HFF-Myc (cell line): ENCODE data around the gene GPR21.

Experiments
- DNase-seq: peaks from one replicate; pipeline ENCODE4 v3.0.0-alpha.2; 2011; ENCODE audit warnings: low read depth; ENCODE audit errors: extremely low read depth
- H3K4me3 ChIP-seq: replicated peaks from 2 replicates; pipeline ENCODE4 v1.5.1; 2011; ENCODE audit warnings: low read depth, mild to moderate bottlenecking, control low read depth, low read length
- CTCF ChIP-seq: IDR thresholded peaks from 2 replicates; pipeline ENCODE4 v1.5.1; 2012; ENCODE audit warnings: mild to moderate bottlenecking, low read depth, low read length, control low read depth; ENCODE audit errors: missing control alignments

GPR21 gene

DNA sequence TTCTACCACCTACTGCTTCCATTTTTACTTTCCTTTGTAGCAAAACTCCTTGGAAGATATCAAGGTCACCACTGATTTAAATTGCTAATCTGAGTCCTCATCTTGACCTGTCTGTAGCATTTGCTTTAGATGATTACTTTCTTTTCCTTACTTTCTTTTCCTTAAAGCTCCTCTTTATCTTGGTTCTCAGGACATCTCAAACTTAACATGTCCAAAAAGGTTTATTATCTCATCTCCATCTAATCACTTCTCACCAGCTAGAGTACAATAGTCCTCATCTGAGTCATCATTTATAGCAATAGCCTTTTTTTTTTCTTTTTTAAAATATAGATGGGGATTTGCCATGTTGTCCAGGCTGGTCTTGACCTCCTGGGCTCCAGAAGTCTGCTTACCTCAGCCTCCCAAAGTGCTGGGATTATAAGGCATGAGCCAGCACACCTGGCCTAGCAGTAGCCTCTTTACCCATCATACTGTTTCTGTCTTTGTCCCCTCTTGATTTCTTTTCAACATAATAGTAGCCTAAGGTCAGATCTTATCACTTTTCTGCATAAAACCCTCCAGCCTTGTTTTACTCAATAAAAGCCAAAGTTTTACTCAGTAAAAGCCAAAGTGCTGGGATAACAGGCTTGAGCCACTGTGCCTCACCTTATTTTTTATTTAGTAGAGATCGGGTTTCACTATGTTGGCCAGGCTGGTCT lies 32.9 kb upstream of the GPR21 start:
- no peak overlapping the region for H3K4me3 ChIP-seq
- DNase-seq = no peak
- no peak for TF ChIP-seq CTCF

DNA sequence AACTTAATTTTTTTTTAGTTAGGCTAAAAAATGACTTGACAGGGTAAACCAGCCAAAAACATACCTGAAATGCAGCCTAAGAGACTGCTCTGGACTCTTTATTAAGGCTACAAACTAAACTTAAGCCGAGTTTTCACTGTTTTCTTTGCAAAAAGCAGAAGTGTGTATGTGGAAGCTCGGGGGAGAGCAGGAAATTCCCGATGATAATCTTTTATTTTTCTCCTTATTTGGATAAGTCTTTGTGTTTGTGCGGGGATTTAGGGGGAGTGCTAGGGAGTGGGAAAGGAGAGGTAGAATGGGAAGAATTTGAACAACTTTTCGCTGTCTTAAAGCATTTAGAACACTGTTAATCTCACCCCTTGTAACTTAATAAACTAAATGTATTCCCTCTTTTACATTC lies 30.7 kb upstream of the GPR21 start:
- no peak for TF ChIP-seq CTCF
- no peak for DNase-seq

DNA sequence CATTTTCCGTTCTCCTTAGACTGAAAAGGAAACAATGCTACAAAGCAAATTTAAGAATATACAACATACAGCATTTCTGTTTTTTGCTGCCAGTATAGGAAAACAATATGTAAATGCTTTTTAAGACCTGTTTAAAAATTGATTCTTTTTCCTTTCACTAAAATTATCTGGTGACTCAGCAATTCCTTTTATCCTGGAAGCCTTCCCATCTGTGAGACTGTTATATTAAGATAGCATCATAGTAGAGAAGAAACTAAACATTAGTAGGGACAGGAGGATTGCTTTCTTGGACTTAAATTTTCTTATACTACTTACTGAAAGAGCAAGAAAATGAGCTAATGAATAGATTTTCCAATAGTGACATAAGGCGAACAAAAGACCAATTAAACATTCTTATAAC lies 30.0 kb upstream of the GPR21 start:
- no peak overlapping the region for H3K4me3 ChIP-seq
- no peak for DNase-seq
- TF ChIP-seq CTCF = no peak

More for the DNA sequence above, 30.7 kb upstream of the GPR21 start:
- H3K4me3 ChIP-seq = no peak overlapping the region

- DNase-seq = no peak
- no peak overlapping the region for H3K4me3 ChIP-seq
- TF ChIP-seq CTCF = no peak
These were observed 27.5 kb upstream of the GPR21 start for GRCh38 chr9:123005964-123006363.

DNA sequence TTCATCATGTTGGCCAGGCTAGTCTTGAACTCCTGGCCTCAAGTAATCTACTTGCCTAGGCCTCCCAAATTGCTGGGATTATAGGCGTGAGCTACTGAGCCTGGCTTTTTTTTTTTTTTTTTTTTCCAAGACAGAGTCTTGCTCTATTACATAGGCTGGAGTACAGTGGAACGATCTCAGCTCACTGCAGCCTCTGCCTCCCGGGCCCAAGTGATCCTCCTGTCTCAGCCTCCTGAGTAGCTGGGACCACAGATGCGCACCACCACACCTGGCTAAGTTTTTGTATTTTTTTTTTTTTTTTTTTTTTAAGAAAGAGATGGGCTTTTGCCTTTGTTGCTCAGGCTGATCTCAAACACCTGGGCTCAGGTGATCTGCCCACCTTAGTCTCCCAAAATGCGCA lies 26.2 kb upstream of the GPR21 start:
- DNase-seq = no peak
- no peak for TF ChIP-seq CTCF
- no peak overlapping the region for H3K4me3 ChIP-seq

- no peak overlapping the region for H3K4me3 ChIP-seq
- no peak for TF ChIP-seq CTCF
- no peak for DNase-seq
These were observed 24.6 kb upstream of the GPR21 start for GRCh38 chr9:123008909-123009308.

- no peak overlapping the region for H3K4me3 ChIP-seq
- no peak for DNase-seq
- no peak for TF ChIP-seq CTCF
These were observed 22.1 kb upstream of the GPR21 start for GRCh38 chr9:123011380-123011779.
